SK-N-SH treated with all-trans-retinoic acid at 6 μM for 48 hours (cell line): Measurements from ENCODE around the gene ABCA13.

ENCODE experiments used
- ATAC-seq: fragments of 200-7000 bp; cut with Tn5 transposase; 3 replicates; pipeline ENCODE4 v1.9.1; 2020; ENCODE audit warnings: mild to moderate bottlenecking, moderate library complexity
- ARNTL ChIP-seq: fragments of 450-650 bp; formaldehyde crosslinking; IDR thresholded peaks from 2 replicates; pipeline ENCODE4 v1.5.0; 2020; ENCODE audit warnings: low read depth, mild to moderate bottlenecking, moderate library complexity, borderline replicate concordance
- BACH2 ChIP-seq: fragments of 250-450 bp; sonication (Bioruptor Pico); IDR thresholded peaks from 2 replicates; pipeline ENCODE4 v1.9.0; 2021; ENCODE audit warnings: mild to moderate bottlenecking, borderline replicate concordance
- CSDC2 ChIP-seq: fragments of 250-450 bp; sonication (Bioruptor Pico); IDR thresholded peaks from 2 replicates; pipeline ENCODE4 v1.5.0; 2020; ENCODE audit warnings: mild to moderate bottlenecking, moderate library complexity
- ESRRG ChIP-seq: fragments of 250-450 bp; sonication (Bioruptor Pico); IDR thresholded peaks from 2 replicates; pipeline ENCODE4 v1.6.1; 2021; ENCODE audit warnings: mild to moderate bottlenecking
- GLIS3 ChIP-seq: fragments of 250-450 bp; sonication (Bioruptor Pico); IDR thresholded peaks from 2 replicates; pipeline ENCODE4 v1.5.0; 2020; ENCODE audit warnings: mild to moderate bottlenecking, moderate library complexity
- ISL1 ChIP-seq: fragments of 250-450 bp; sonication (Bioruptor Pico); IDR thresholded peaks from 2 replicates; pipeline ENCODE4 v2.1.2; 2022; ENCODE audit warnings: mild to moderate bottlenecking, moderate library complexity
- OSR1 ChIP-seq: fragments of 250-450 bp; sonication (Bioruptor Pico); IDR thresholded peaks from 2 replicates; pipeline ENCODE4 v1.8.0; 2022; ENCODE audit warnings: moderate library complexity, mild to moderate bottlenecking, inconsistent platforms
- PPARA ChIP-seq: fragments of 250-450 bp; sonication (Bioruptor Pico); IDR thresholded peaks from 2 replicates; pipeline ENCODE4 v1.5.0; 2020; ENCODE audit warnings: mild to moderate bottlenecking, borderline replicate concordance
- RARB ChIP-seq: fragments of 250-450 bp; sonication (Bioruptor Pico); IDR thresholded peaks from 2 replicates; pipeline ENCODE4 v1.8.0; 2021; ENCODE audit warnings: mild to moderate bottlenecking, moderate library complexity
- SNAI2 ChIP-seq: fragments of 250-450 bp; sonication (Bioruptor Pico); IDR thresholded peaks from 2 replicates; pipeline ENCODE4 v1.5.0; 2020; ENCODE audit warnings: mild to moderate bottlenecking, moderate library complexity
- TCF4 ChIP-seq: fragments of 250-450 bp; sonication (Bioruptor Pico); IDR thresholded peaks from 2 replicates; pipeline ENCODE4 v1.8.0; 2021; ENCODE audit warnings: mild to moderate bottlenecking, moderate library complexity, borderline replicate concordance
- ZC3H10 ChIP-seq: fragments of 250-450 bp; sonication (Bioruptor Pico); IDR thresholded peaks from 2 replicates; pipeline ENCODE4 v1.5.1; 2021; ENCODE audit warnings: mild to moderate bottlenecking, moderate library complexity
- ZFP3 ChIP-seq: fragments of 250-450 bp; sonication (Bioruptor Pico); IDR thresholded peaks from 2 replicates; pipeline ENCODE4 v1.5.0; 2020; ENCODE audit warnings: mild to moderate bottlenecking, moderate library complexity
- ZFP30 ChIP-seq: fragments of 450-650 bp; formaldehyde crosslinking; IDR thresholded peaks from 2 replicates; pipeline ENCODE4 v1.5.0; 2022; ENCODE audit warnings: mild to moderate bottlenecking, moderate library complexity
- ZNF565 ChIP-seq: fragments of 450-650 bp; formaldehyde crosslinking; conservative IDR thresholded peaks from 2 replicates; pipeline ENCODE4 v1.5.0; 2020; ENCODE audit warnings: low read depth, mild to moderate bottlenecking, moderate library complexity
- ZNF70 ChIP-seq: fragments of 450-650 bp; formaldehyde crosslinking; IDR thresholded peaks from 2 replicates; pipeline ENCODE4 v1.5.0; 2020; ENCODE audit warnings: mild to moderate bottlenecking, moderate library complexity
- TF ChIP-seq, protein P1 (sequence below): fragments of 250-450 bp; sonication (Bioruptor Pico); IDR thresholded peaks from 2 replicates; pipeline ENCODE4 v1.5.1; 2021; ENCODE audit warnings: mild to moderate bottlenecking, moderate library complexity
- TF ChIP-seq, protein P2 (sequence below): fragments of 250-450 bp; sonication (Bioruptor Pico); IDR thresholded peaks from 2 replicates; pipeline ENCODE4 v1.5.0; 2020; ENCODE audit warnings: mild to moderate bottlenecking, moderate library complexity
- TF ChIP-seq, protein P3 (sequence below): fragments of 250-450 bp; sonication (Bioruptor Pico); IDR thresholded peaks from 2 replicates; pipeline ENCODE4 v1.5.1; 2020; ENCODE audit warnings: low read depth, mild to moderate bottlenecking, moderate library complexity
- TF ChIP-seq, protein P4 (sequence below): fragments of 250-450 bp; sonication (Bioruptor Pico); IDR thresholded peaks from 2 replicates; pipeline ENCODE4 v1.8.0; 2021; ENCODE audit warnings: low read depth, mild to moderate bottlenecking, moderate library complexity, borderline replicate concordance
- TF ChIP-seq, protein P5 (sequence below): fragments of 250-450 bp; sonication (Bioruptor Pico); IDR thresholded peaks from 2 replicates; pipeline ENCODE4 v1.8.0; 2020; ENCODE audit warnings: mild to moderate bottlenecking, moderate library complexity, borderline replicate concordance

The ABCA13 gene

DNA sequence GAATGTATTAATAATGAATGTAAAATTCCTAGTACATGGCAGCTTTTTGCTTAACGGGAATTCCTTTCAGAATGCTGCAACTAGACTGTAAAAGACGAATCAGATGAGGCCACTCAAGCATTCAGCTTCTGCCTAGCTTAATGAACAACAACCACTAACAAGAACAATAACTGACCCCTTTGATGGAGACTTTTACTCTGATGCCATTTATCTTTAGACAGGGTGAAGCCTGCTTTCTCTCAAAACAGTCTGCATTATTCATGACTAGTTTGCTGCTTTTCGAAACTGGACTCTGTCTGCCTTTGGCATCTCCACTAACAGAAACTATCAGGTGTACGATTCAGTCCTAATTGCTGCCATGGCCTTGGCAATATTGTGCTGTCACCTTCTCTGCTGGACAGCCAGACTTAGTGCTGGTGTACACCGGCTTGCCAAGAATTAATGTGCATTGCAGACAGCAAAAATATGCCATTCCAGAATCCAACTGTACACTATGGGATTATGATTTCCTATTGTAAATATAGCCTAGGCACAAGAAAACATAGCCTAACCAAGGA is 457.6 kb downstream of the ABCA13 start:
- no peak for TF ChIP-seq SNAI2 (CRISPR knock-in tag)
- TF ChIP-seq, protein P1, sequence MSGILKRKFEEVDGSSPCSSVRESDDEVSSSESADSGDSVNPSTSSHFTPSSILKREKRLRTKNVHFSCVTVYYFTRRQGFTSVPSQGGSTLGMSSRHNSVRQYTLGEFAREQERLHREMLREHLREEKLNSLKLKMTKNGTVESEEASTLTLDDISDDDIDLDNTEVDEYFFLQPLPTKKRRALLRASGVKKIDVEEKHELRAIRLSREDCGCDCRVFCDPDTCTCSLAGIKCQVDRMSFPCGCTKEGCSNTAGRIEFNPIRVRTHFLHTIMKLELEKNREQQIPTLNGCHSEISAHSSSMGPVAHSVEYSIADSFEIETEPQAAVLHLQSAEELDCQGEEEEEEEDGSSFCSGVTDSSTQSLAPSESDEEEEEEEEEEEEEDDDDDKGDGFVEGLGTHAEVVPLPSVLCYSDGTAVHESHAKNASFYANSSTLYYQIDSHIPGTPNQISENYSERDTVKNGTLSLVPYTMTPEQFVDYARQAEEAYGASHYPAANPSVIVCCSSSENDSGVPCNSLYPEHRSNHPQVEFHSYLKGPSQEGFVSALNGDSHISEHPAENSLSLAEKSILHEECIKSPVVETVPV (CRISPR knock-in tag): no peak
- TF ChIP-seq, protein P2, sequence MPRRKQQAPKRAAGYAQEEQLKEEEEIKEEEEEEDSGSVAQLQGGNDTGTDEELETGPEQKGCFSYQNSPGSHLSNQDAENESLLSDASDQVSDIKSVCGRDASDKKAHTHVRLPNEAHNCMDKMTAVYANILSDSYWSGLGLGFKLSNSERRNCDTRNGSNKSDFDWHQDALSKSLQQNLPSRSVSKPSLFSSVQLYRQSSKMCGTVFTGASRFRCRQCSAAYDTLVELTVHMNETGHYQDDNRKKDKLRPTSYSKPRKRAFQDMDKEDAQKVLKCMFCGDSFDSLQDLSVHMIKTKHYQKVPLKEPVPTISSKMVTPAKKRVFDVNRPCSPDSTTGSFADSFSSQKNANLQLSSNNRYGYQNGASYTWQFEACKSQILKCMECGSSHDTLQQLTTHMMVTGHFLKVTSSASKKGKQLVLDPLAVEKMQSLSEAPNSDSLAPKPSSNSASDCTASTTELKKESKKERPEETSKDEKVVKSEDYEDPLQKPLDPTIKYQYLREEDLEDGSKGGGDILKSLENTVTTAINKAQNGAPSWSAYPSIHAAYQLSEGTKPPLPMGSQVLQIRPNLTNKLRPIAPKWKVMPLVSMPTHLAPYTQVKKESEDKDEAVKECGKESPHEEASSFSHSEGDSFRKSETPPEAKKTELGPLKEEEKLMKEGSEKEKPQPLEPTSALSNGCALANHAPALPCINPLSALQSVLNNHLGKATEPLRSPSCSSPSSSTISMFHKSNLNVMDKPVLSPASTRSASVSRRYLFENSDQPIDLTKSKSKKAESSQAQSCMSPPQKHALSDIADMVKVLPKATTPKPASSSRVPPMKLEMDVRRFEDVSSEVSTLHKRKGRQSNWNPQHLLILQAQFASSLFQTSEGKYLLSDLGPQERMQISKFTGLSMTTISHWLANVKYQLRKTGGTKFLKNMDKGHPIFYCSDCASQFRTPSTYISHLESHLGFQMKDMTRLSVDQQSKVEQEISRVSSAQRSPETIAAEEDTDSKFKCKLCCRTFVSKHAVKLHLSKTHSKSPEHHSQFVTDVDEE (CRISPR knock-in tag): no peak
- no peak for TF ChIP-seq ZNF565 (CRISPR knock-in tag)
- TF ChIP-seq ZC3H10: no peak
- TF ChIP-seq ESRRG: no peak
- no peak for TF ChIP-seq RARB (CRISPR knock-in tag)
- TF ChIP-seq ZFP3 (CRISPR knock-in tag): no peak
- no peak for TF ChIP-seq ZNF70 (CRISPR knock-in tag)
- TF ChIP-seq PPARA (CRISPR knock-in tag): no peak
- TF ChIP-seq, protein P3, sequence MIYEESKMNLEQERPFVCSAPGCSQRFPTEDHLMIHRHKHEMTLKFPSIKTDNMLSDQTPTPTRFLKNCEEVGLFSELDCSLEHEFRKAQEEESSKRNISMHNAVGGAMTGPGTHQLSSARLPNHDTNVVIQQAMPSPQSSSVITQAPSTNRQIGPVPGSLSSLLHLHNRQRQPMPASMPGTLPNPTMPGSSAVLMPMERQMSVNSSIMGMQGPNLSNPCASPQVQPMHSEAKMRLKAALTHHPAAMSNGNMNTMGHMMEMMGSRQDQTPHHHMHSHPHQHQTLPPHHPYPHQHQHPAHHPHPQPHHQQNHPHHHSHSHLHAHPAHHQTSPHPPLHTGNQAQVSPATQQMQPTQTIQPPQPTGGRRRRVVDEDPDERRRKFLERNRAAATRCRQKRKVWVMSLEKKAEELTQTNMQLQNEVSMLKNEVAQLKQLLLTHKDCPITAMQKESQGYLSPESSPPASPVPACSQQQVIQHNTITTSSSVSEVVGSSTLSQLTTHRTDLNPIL (CRISPR knock-in tag): no peak
- TF ChIP-seq GLIS3 (CRISPR knock-in tag): no peak
- TF ChIP-seq OSR1 (CRISPR knock-in tag): no peak
- TF ChIP-seq, protein P4, sequence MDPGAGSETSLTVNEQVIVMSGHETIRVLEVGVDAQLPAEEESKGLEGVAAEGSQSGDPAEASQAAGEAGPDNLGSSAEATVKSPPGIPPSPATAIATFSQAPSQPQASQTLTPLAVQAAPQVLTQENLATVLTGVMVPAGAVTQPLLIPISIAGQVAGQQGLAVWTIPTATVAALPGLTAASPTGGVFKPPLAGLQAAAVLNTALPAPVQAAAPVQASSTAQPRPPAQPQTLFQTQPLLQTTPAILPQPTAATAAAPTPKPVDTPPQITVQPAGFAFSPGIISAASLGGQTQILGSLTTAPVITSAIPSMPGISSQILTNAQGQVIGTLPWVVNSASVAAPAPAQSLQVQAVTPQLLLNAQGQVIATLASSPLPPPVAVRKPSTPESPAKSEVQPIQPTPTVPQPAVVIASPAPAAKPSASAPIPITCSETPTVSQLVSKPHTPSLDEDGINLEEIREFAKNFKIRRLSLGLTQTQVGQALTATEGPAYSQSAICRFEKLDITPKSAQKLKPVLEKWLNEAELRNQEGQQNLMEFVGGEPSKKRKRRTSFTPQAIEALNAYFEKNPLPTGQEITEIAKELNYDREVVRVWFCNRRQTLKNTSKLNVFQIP (CRISPR knock-in tag): no peak
- no peak for TF ChIP-seq CSDC2 (CRISPR knock-in tag)
- no peak for TF ChIP-seq ARNTL (CRISPR knock-in tag)
- ATAC-seq: no peak

DNA sequence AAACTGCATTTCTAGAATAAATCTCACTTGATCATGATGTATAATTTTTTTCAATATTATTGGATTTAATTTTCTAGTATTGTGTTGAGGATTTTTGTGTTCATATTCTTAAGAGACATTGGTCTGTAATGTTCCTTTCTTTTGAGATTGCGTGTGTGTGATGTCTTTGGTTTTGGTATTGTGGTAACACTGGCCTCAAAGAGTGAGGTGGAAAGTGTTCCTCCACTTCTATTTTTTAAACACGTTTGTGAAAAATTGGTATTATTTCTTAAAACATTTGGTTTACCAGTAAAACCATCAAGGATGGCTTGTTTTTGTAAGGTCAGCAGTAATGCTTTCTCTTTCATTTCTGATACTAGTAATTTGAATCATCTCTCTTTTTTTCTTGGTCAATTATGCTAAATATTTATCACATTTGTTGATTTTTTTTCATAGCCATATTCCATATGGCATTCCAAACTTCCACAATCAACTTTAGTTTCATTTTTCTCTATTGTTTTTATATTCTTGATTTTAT is 462.9 kb downstream of the ABCA13 start:
- TF ChIP-seq, protein P5, sequence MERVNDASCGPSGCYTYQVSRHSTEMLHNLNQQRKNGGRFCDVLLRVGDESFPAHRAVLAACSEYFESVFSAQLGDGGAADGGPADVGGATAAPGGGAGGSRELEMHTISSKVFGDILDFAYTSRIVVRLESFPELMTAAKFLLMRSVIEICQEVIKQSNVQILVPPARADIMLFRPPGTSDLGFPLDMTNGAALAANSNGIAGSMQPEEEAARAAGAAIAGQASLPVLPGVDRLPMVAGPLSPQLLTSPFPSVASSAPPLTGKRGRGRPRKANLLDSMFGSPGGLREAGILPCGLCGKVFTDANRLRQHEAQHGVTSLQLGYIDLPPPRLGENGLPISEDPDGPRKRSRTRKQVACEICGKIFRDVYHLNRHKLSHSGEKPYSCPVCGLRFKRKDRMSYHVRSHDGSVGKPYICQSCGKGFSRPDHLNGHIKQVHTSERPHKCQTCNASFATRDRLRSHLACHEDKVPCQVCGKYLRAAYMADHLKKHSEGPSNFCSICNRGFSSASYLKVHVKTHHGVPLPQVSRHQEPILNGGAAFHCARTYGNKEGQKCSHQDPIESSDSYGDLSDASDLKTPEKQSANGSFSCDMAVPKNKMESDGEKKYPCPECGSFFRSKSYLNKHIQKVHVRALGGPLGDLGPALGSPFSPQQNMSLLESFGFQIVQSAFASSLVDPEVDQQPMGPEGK (CRISPR knock-in tag): no peak
- TF ChIP-seq ESRRG (no peak), ISL1 (CRISPR knock-in tag) (no peak), RARB (CRISPR knock-in tag) (no peak), GLIS3 (CRISPR knock-in tag) (no peak), PPARA (CRISPR knock-in tag) (no peak), BACH2 (no peak), ZFP3 (CRISPR knock-in tag) (no peak), ZFP30 (CRISPR knock-in tag) (no peak), ZNF70 (CRISPR knock-in tag) (no peak), TCF4 (no peak), CSDC2 (CRISPR knock-in tag) (no peak), ZNF565 (CRISPR knock-in tag) (no peak), SNAI2 (CRISPR knock-in tag) (no peak)
- TF ChIP-seq, protein P4 (CRISPR knock-in tag): no peak
- ATAC-seq: no peak
